Trophoblast cell (in vitro differentiated cells and primary cell): ENCODE data around the gene GADL1.

ENCODE experiments used
- DNase-seq, 2 donors: peaks; one replicate each; pipeline ENCODE4 v3.0.0-alpha.2; 2016
- H2AFZ ChIP-seq: 2 replicates; pipeline ENCODE4 v1.6.1; 2013; ENCODE audit warnings: low read length, moderate library complexity, mild to moderate bottlenecking; ENCODE audit not compliant: insufficient read depth, poor library complexity
- H2AK5ac ChIP-seq: 2 replicates; pipeline ENCODE4 v1.6.1; 2013; ENCODE audit warnings: mild to moderate bottlenecking, low read length
- H2BK120ac ChIP-seq: 2 replicates; pipeline ENCODE4 v1.6.1; 2013; ENCODE audit warnings: low read length, mild to moderate bottlenecking, moderate library complexity; ENCODE audit not compliant: insufficient read depth, poor library complexity
- H2BK12ac ChIP-seq: 2 replicates; pipeline ENCODE4 v1.6.1; 2013; ENCODE audit warnings: mild to moderate bottlenecking, low read length, moderate library complexity
- H2BK5ac ChIP-seq: 2 replicates; pipeline ENCODE4 v1.6.1; 2013; ENCODE audit warnings: low read length, low read depth, moderate library complexity, mild to moderate bottlenecking; ENCODE audit not compliant: poor library complexity
- H3K14ac ChIP-seq: 2 replicates; pipeline ENCODE4 v1.6.1; 2013; ENCODE audit warnings: mild to moderate bottlenecking, low read length
- H3K18ac ChIP-seq: 2 replicates; pipeline ENCODE4 v1.6.1; 2013; ENCODE audit warnings: mild to moderate bottlenecking, low read length
- H3K23ac ChIP-seq: 2 replicates; pipeline ENCODE4 v1.6.1; 2013; ENCODE audit warnings: low read length
- H3K27ac ChIP-seq: 2 replicates; pipeline ENCODE4 v1.5.1; 2013; ENCODE audit warnings: low read depth, mild to moderate bottlenecking, inconsistent platforms, low read length, moderate library complexity
- H3K27me3 ChIP-seq: 2 replicates; pipeline ENCODE4 v1.6.1; 2013; ENCODE audit warnings: inconsistent platforms, mild to moderate bottlenecking, low read length, moderate library complexity; ENCODE audit not compliant: insufficient read depth
- H3K36me3 ChIP-seq, 2 experiments: 1 replicate in 1 of 2; 2 replicates in 1 of 2; pipeline ENCODE4 v1.6.1; 2013; ENCODE audit warnings: low read length in 2 of 2, mild to moderate bottlenecking in 2 of 2, moderate library complexity in 1 of 2; ENCODE audit not compliant: insufficient read depth in 2 of 2, control insufficient read depth in 1 of 2
- H3K4ac ChIP-seq: 2 replicates; pipeline ENCODE4 v1.6.1; 2013; ENCODE audit warnings: low read depth, mild to moderate bottlenecking, low read length, moderate library complexity
- H3K4me1 ChIP-seq, 2 experiments: 1 replicate in 1 of 2; 2 replicates in 1 of 2; pipeline ENCODE4 v1.6.1; 2013; ENCODE audit warnings: low read length in 2 of 2, mild to moderate bottlenecking in 2 of 2, moderate library complexity in 1 of 2; ENCODE audit not compliant: insufficient read depth in 2 of 2, control insufficient read depth in 1 of 2
- H3K4me2 ChIP-seq: 2 replicates; pipeline ENCODE4 v1.6.1; 2013; ENCODE audit warnings: inconsistent platforms, mild to moderate bottlenecking, low read length, moderate library complexity
- H3K4me3 ChIP-seq: 2 replicates; pipeline ENCODE4 v1.5.1; 2013; ENCODE audit warnings: mild to moderate bottlenecking, low read depth, low read length, inconsistent platforms
- H3K79me1 ChIP-seq: one replicate; pipeline ENCODE4 v1.6.1; 2013; ENCODE audit warnings: low read length
- H3K79me2 ChIP-seq: 2 replicates; pipeline ENCODE4 v1.6.1; 2013; ENCODE audit warnings: low read length, mild to moderate bottlenecking; ENCODE audit not compliant: control insufficient read depth, insufficient read depth, poor library complexity
- H3K9ac ChIP-seq: 2 replicates; pipeline ENCODE4 v1.6.1; 2013; ENCODE audit warnings: mild to moderate bottlenecking, low read length
- H3K9me3 ChIP-seq: 2 replicates; pipeline ENCODE4 v1.6.1; 2013; ENCODE audit warnings: low read depth, mild to moderate bottlenecking, control low read depth, inconsistent platforms, low read length; ENCODE audit not compliant: insufficient read depth
- H4K12ac ChIP-seq: 2 replicates; pipeline ENCODE4 v1.6.1; 2013; ENCODE audit warnings: low read depth, mild to moderate bottlenecking, low read length, moderate library complexity
- H4K8ac ChIP-seq: 2 replicates; pipeline ENCODE4 v1.6.1; 2013; ENCODE audit warnings: low read depth, mild to moderate bottlenecking, low read length, moderate library complexity
- H4K91ac ChIP-seq: one replicate; pipeline ENCODE4 v1.6.1; 2013; ENCODE audit warnings: low read depth, mild to moderate bottlenecking, low read length, moderate library complexity
- WGBS: extraction: QIAGEN DNeasy Blood & Tissue Kit; methylation state at CpG from one replicate; pipeline ENCODE4 v1.1.7; 2013; ENCODE audit warnings: missing lambda C conversion rate; ENCODE audit not compliant: insufficient read length, insufficient coverage; ENCODE audit errors: extremely low coverage; 5-methylcytosine and 5-hydroxymethylcytosine counted together

The GADL1 gene

GRCh38 chr3:30711867-30712266 lies 182.6 kb downstream of the GADL1 start:
- no peak overlapping the region for H3K23ac ChIP-seq
- no peaks in the 10 kb centered on the region for H3K27me3 ChIP-seq
- no peak overlapping the region for H4K12ac ChIP-seq
- no peak overlapping the region for H3K18ac ChIP-seq
- H2BK12ac ChIP-seq = no peak overlapping the region
- H3K4ac ChIP-seq = no peak overlapping the region
- H3K79me2 ChIP-seq = no peaks in the 10 kb centered on the region
- H3K27ac ChIP-seq = no peak overlapping the region
- H3K4me3 ChIP-seq = no peak overlapping the region
- no peak overlapping the region for H3K4me2 ChIP-seq
- H4K91ac ChIP-seq = no peak overlapping the region
- H3K36me3 ChIP-seq = no peaks in the 10 kb centered on the region
- no CpG with 5 or more reads among the region's 2 CpGs for WGBS
- H2AFZ ChIP-seq = no peak overlapping the region
- H2AK5ac ChIP-seq = no peak overlapping the region
- no peak overlapping the region for H2BK5ac ChIP-seq
- H3K79me1 ChIP-seq = no peaks in the 10 kb centered on the region
- H3K9me3 ChIP-seq = peaks cover 2% of the 10 kb centered on the region
- no peak for DNase-seq
- H3K14ac ChIP-seq = no peak overlapping the region
- no peak overlapping the region for H3K9ac ChIP-seq
- no peak overlapping the region for H2BK120ac ChIP-seq
- no peak overlapping the region for H4K8ac ChIP-seq
- no peaks in the 10 kb centered on the region for H3K4me1 ChIP-seq

DNA sequence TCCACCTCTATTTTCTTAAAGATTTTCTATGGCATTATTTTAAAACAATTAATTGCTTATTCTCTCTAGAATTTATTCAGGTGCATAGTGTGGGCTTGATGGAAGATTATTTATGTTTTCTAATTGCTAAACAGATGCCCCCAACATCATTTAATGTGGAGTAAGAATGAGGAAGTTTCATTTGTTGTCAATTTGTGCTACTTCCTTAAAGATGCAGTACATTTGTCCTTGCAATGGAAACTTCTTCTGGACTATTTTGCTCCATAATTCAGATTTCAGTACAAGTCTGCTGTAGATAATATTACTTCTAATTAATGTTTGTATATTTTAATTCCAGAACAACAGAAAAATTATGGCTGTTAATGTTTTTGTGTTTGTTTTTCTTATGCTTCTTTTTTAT lies 183.3 kb downstream of the GADL1 start:
- H2BK12ac ChIP-seq = no peak overlapping the region
- no peak overlapping the region for H4K12ac ChIP-seq
- no peak overlapping the region for H2AFZ ChIP-seq
- no peak overlapping the region for H2BK120ac ChIP-seq
- no peak overlapping the region for H3K4me2 ChIP-seq
- no peaks in the 10 kb centered on the region for H3K36me3 ChIP-seq
- no peaks in the 10 kb centered on the region for H3K79me2 ChIP-seq
- H3K4me3 ChIP-seq = no peak overlapping the region
- H3K79me1 ChIP-seq = no peaks in the 10 kb centered on the region
- peaks cover 2% of the 10 kb centered on the region for H3K9me3 ChIP-seq
- no peak overlapping the region for H4K8ac ChIP-seq
- no peak overlapping the region for H2BK5ac ChIP-seq
- no peak overlapping the region for H2AK5ac ChIP-seq
- no peak overlapping the region for H3K23ac ChIP-seq
- no peak overlapping the region for H3K9ac ChIP-seq
- H4K91ac ChIP-seq = no peak overlapping the region
- no peaks in the 10 kb centered on the region for H3K27me3 ChIP-seq
- no peak overlapping the region for H3K4ac ChIP-seq
- no peak overlapping the region for H3K18ac ChIP-seq
- no peak for DNase-seq
- no peak overlapping the region for H3K27ac ChIP-seq
- H3K4me1 ChIP-seq = no peaks in the 10 kb centered on the region
- no peak overlapping the region for H3K14ac ChIP-seq

DNA sequence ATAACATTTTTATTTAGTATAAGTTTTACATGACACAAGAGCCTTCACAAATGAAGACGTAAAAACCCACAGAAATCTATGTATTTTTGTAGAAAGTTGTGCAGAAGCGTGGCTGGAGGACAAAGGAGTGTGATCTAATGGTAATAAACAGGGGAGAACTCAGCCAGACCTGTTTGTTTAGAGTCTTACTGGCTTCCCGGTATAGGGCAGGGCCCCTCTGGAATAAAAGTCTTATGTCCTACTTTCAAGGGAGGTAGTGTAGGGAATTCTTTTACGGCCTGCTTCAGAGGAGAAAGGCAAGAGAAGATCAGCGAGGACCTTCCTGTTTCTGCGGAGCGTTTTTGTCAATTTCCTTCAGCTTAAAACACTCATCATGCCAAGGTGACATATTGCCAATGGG lies 184.4 kb downstream of the GADL1 start:
- no peak overlapping the region for H3K14ac ChIP-seq
- no peaks in the 10 kb centered on the region for H3K36me3 ChIP-seq
- H4K91ac ChIP-seq = no peak overlapping the region
- H3K4me2 ChIP-seq = no peak overlapping the region
- no peak overlapping the region for H2BK120ac ChIP-seq
- H3K9me3 ChIP-seq = peaks cover 2% of the 10 kb centered on the region
- no peak overlapping the region for H2BK12ac ChIP-seq
- no peak for DNase-seq
- no CpG with 5 or more reads among the region's 7 CpGs for WGBS
- no peak overlapping the region for H2BK5ac ChIP-seq
- no peak overlapping the region for H3K4ac ChIP-seq
- H3K4me1 ChIP-seq = no peaks in the 10 kb centered on the region
- H4K8ac ChIP-seq = no peak overlapping the region
- H3K79me1 ChIP-seq = no peaks in the 10 kb centered on the region
- no peak overlapping the region for H3K18ac ChIP-seq
- H2AFZ ChIP-seq = no peak overlapping the region
- no peaks in the 10 kb centered on the region for H3K27me3 ChIP-seq
- no peak overlapping the region for H4K12ac ChIP-seq
- no peak overlapping the region for H2AK5ac ChIP-seq
- H3K4me3 ChIP-seq = no peak overlapping the region
- H3K79me2 ChIP-seq = no peaks in the 10 kb centered on the region
- no peak overlapping the region for H3K23ac ChIP-seq
- no peak overlapping the region for H3K9ac ChIP-seq
- H3K27ac ChIP-seq = no peak overlapping the region

DNA sequence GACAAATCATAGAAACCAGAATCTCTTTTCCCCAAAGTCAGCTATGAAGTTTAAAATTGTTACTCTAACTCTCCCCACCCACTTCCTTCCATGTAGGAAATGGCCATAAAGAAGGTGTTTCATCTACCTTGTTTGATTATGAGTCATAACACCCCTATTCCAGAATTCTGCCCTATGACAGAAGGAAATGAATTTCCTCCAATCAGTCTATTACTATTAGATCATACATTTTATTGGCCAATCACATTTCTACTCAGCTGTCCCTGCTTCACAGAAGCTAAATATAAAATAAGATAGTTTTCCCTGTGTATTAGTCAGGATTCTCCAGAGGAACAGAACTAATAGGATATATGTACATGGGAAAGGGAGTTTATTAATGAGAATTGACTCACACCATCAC lies 186.0 kb downstream of the GADL1 start:
- no peak for DNase-seq

GRCh38 chr3:30707825-30708224 lies 186.6 kb downstream of the GADL1 start:
- H2BK120ac ChIP-seq = no peak overlapping the region
- no peak overlapping the region for H2AFZ ChIP-seq
- no peak overlapping the region for H3K27ac ChIP-seq
- WGBS = no CpG with 5 or more reads among the region's 4 CpGs
- H3K4me2 ChIP-seq = no peak overlapping the region
- H4K12ac ChIP-seq = no peak overlapping the region
- H3K23ac ChIP-seq = no peak overlapping the region
- H3K4me1 ChIP-seq = no peaks in the 10 kb centered on the region
- H3K14ac ChIP-seq = no peak overlapping the region
- H2BK5ac ChIP-seq = no peak overlapping the region
- no peak overlapping the region for H3K9ac ChIP-seq
- no peak overlapping the region for H2BK12ac ChIP-seq
- H3K27me3 ChIP-seq = no peaks in the 10 kb centered on the region
- no peak for DNase-seq
- H4K91ac ChIP-seq = no peak overlapping the region
- no peaks in the 10 kb centered on the region for H3K79me1 ChIP-seq
- no peak overlapping the region for H4K8ac ChIP-seq
- H3K9me3 ChIP-seq = no peaks in the 10 kb centered on the region
- no peaks in the 10 kb centered on the region for H3K79me2 ChIP-seq
- H3K18ac ChIP-seq = no peak overlapping the region
- no peak overlapping the region for H2AK5ac ChIP-seq
- peaks cover 0 to 2% of the 10 kb centered on the region in 2 experiments for H3K36me3 ChIP-seq
- H3K4me3 ChIP-seq = no peak overlapping the region
- H3K4ac ChIP-seq = no peak overlapping the region

More for the DNA sequence above, 186.0 kb downstream of the GADL1 start:
- no peak overlapping the region for H2BK12ac ChIP-seq
- no peak overlapping the region for H2BK5ac ChIP-seq
- no peak overlapping the region for H3K4ac ChIP-seq
- no peak overlapping the region for H3K23ac ChIP-seq
- H3K9ac ChIP-seq = no peak overlapping the region
- H3K36me3 ChIP-seq = no peaks in the 10 kb centered on the region
- H3K4me3 ChIP-seq = no peak overlapping the region
- no peak overlapping the region for H4K8ac ChIP-seq
- H3K79me1 ChIP-seq = no peaks in the 10 kb centered on the region
- no peak overlapping the region for H2AK5ac ChIP-seq
- no peaks in the 10 kb centered on the region for H3K27me3 ChIP-seq
- no peaks in the 10 kb centered on the region for H3K79me2 ChIP-seq
- no peak overlapping the region for H3K4me2 ChIP-seq
- H3K4me1 ChIP-seq = no peaks in the 10 kb centered on the region
- no peak overlapping the region for H3K18ac ChIP-seq
- no peak overlapping the region for H3K27ac ChIP-seq
- no peak overlapping the region for H2AFZ ChIP-seq
- H4K91ac ChIP-seq = no peak overlapping the region
- no peak overlapping the region for H2BK120ac ChIP-seq
- no peak overlapping the region for H4K12ac ChIP-seq
- no peak overlapping the region for H3K14ac ChIP-seq
- no peaks in the 10 kb centered on the region for H3K9me3 ChIP-seq
